CD14-positive monocyte (primary cell): ENCODE measurements around the gene HS3ST6. TPM values are rescaled to one million over a fixed set of nuclear protein-coding genes. Genes with fewer than 3 reads are reported as not detected.

Experiments used
- DNase-seq, 3 donors: peaks; one replicate each; pipeline ENCODE4 v3.0.0-alpha.2; 2011 to 2022
- H2AFZ ChIP-seq: 2 replicates; pipeline ENCODE4 v1.6.0; 2012; ENCODE audit warnings: mild to moderate bottlenecking, low read depth, low read length, inconsistent platforms; ENCODE audit not compliant: insufficient read depth, poor library complexity, severe bottlenecking
- H3K27ac ChIP-seq, 2 donors: 1 replicate in 1 of 2; 2 replicates in 1 of 2; pipeline ENCODE4 v1.5.1; 2012 to 2013; ENCODE audit warnings: low read length in 2 of 2, control low read depth in 1 of 2, inconsistent platforms in 1 of 2, low read depth in 1 of 2, mild to moderate bottlenecking in 1 of 2
- H3K27me3 ChIP-seq, 2 donors: one replicate each; pipeline versions ENCODE4 v1.6.0 to v1.6.1; 2011 to 2013; ENCODE audit warnings: low read length in 2 of 2; ENCODE audit not compliant: control insufficient read depth in 2 of 2, insufficient read depth in 2 of 2
- H3K36me3 ChIP-seq, 2 donors: replicated peaks in 1 of 2; 1 replicate in 1 of 2; 2 replicates in 1 of 2; pipeline versions ENCODE4 v1.5.1 to v1.6.1; 2012 to 2013; ENCODE audit warnings: low read length in 2 of 2, control low read depth in 1 of 2, inconsistent platforms in 1 of 2, mild to moderate bottlenecking in 1 of 2; ENCODE audit not compliant: insufficient read depth in 2 of 2, control insufficient read depth in 1 of 2
- H3K4me1 ChIP-seq, 2 donors: 1 replicate in 1 of 2; 2 replicates in 1 of 2; pipeline versions ENCODE4 v1.5.1 to v1.6.1; 2012 to 2013; ENCODE audit warnings: low read length in 2 of 2, control low read depth in 1 of 2, inconsistent platforms in 1 of 2, mild to moderate bottlenecking in 1 of 2, moderate library complexity in 1 of 2; ENCODE audit not compliant: insufficient read depth in 2 of 2, control insufficient read depth in 1 of 2
- H3K4me2 ChIP-seq: replicated peaks from 2 replicates; pipeline ENCODE3; 2012; ENCODE audit warnings: low read length, moderate library complexity, mild to moderate bottlenecking; ENCODE audit not compliant: poor library complexity, severe bottlenecking; ENCODE audit errors: extremely low read depth
- H3K4me3 ChIP-seq, 3 experiments: fragments of 200-600 bp in 1 of 3; sonication (generic) in 1 of 3; replicated peaks in 1 of 3; 1 replicate in 2 of 3; 2 replicates in 1 of 3; pipeline ENCODE4 v1.5.1; 2011 to 2013; ENCODE audit warnings: low read length in 3 of 3, mild to moderate bottlenecking in 3 of 3, control low read depth in 2 of 3, low read depth in 2 of 3, inconsistent platforms in 1 of 3, moderate library complexity in 1 of 3
- H3K79me2 ChIP-seq: 2 replicates; pipeline ENCODE4 v1.6.0; 2012; ENCODE audit warnings: mild to moderate bottlenecking, control low read depth, inconsistent platforms, low read length, moderate library complexity; ENCODE audit not compliant: insufficient read depth
- H3K9ac ChIP-seq: 2 replicates; pipeline ENCODE4 v1.6.0; 2017; ENCODE audit warnings: low read length, mild to moderate bottlenecking; ENCODE audit not compliant: insufficient read depth, poor library complexity, severe bottlenecking
- H3K9me3 ChIP-seq, 2 donors: replicated peaks in 1 of 2; 1 replicate in 1 of 2; 2 replicates in 1 of 2; pipeline versions ENCODE4 v1.5.1 to v1.6.1; 2012 to 2013; ENCODE audit warnings: low read length in 2 of 2, control low read depth in 1 of 2; ENCODE audit not compliant: control insufficient read depth in 1 of 2, insufficient read depth in 1 of 2
- H4K20me1 ChIP-seq: 2 replicates; pipeline ENCODE4 v1.6.0; 2012; ENCODE audit warnings: mild to moderate bottlenecking, low read length, control low read depth, moderate library complexity; ENCODE audit not compliant: insufficient read depth
- H3K27ac Mint-ChIP-seq, 7 donors: one replicate each; pipeline ENCODE4 v1.8.0; 2020; ENCODE audit warnings: mild to moderate bottlenecking in 7 of 7, mixed read lengths in 7 of 7, moderate library complexity in 6 of 7, inconsistent platforms in 2 of 7
- H3K27me3 Mint-ChIP-seq, 3 donors: one replicate each; pipeline ENCODE4 v1.8.0; 2021 to 2022; ENCODE audit warnings: low read depth in 3 of 3, mild to moderate bottlenecking in 3 of 3, mixed read lengths in 3 of 3, moderate library complexity in 3 of 3, inconsistent platforms in 1 of 3
- H3K36me3 Mint-ChIP-seq, 2 donors: one replicate each; pipeline ENCODE4 v1.8.0; 2020; ENCODE audit warnings: mixed read lengths in 2 of 2, inconsistent platforms in 1 of 2, mild to moderate bottlenecking in 1 of 2
- H3K4me1 Mint-ChIP-seq: one replicate; pipeline ENCODE4 v1.8.0; 2020; ENCODE audit warnings: mild to moderate bottlenecking, mixed read lengths
- H3K4me3 Mint-ChIP-seq, 2 donors: one replicate each; pipeline ENCODE4 v1.8.0; 2020; ENCODE audit warnings: mild to moderate bottlenecking in 2 of 2, mixed read lengths in 2 of 2, moderate library complexity in 1 of 2
- H3K9me3 Mint-ChIP-seq, 7 donors: one replicate each; pipeline ENCODE4 v1.8.0; 2020 to 2022; ENCODE audit warnings: mixed read lengths in 7 of 7, mild to moderate bottlenecking in 6 of 7, moderate library complexity in 6 of 7, inconsistent platforms in 2 of 7
- WGBS: methylation state at CpG from one replicate; pipeline ENCODE4 v1.1.5; 2013; ENCODE audit warnings: missing lambda C conversion rate; ENCODE audit not compliant: insufficient coverage; 5-methylcytosine and 5-hydroxymethylcytosine counted together
- intact Hi-C, 2 donors: fragments of 100-400 bp; cut with micrococcal nuclease; formaldehyde crosslinking; loops; one replicate each; pipeline versions ENCODE4 v1.15.0 to v1.15.1; 2023
- polyA plus RNA-seq, 3 donors: library from polyadenylated mRNA; depleted of rRNA in 1 of 3; unstranded in 2 of 3; stranded (reverse) in 1 of 3; fragments of 300-500 nt in 2 of 3; fragments of >200 nt in 1 of 3; fragmentation: Illumina TruSeq in 2 of 3; gene quantifications; 1 replicate in 2 of 3; 2 replicates in 1 of 3; pipeline ENCODE4 v1.2.3, GENCODE V29; 2012 to 2021
- TF ChIP-seq, protein P1 (sequence below): fragments of 200-600 bp; IDR thresholded peaks from one replicate; pipeline ENCODE4 v1.8.0; 2022; ENCODE audit warnings: antibody characterized with exemption, mild to moderate bottlenecking

The HS3ST6 gene
- polyA plus RNA-seq, 3 donors, result not detected

DNA sequence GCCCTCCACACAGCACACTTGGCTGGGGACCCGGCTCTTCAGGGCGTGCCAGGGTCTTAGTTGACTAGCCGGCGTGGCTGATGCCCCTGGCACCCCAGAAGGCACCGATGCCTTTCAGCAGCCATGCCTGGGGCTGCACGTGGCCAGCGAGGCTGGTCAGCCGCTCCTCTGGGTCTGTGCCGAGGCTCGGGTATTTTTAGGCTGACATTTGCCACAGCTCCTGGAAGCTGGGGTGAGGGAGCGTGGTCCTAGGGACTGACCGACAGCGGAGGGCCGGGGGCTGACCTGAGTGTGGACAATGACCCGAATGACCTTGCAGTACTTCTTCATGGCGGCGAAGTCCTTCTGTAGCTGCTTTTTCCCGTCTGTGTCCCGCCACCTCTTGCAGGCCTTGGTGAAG, 32.3 kb upstream of the HS3ST6 start:
- WGBS, result 98% methylated on average over 19 of the region's 19 CpGs
- TF ChIP-seq, protein P1, sequence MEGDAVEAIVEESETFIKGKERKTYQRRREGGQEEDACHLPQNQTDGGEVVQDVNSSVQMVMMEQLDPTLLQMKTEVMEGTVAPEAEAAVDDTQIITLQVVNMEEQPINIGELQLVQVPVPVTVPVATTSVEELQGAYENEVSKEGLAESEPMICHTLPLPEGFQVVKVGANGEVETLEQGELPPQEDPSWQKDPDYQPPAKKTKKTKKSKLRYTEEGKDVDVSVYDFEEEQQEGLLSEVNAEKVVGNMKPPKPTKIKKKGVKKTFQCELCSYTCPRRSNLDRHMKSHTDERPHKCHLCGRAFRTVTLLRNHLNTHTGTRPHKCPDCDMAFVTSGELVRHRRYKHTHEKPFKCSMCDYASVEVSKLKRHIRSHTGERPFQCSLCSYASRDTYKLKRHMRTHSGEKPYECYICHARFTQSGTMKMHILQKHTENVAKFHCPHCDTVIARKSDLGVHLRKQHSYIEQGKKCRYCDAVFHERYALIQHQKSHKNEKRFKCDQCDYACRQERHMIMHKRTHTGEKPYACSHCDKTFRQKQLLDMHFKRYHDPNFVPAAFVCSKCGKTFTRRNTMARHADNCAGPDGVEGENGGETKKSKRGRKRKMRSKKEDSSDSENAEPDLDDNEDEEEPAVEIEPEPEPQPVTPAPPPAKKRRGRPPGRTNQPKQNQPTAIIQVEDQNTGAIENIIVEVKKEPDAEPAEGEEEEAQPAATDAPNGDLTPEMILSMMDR, result no peak

DNA sequence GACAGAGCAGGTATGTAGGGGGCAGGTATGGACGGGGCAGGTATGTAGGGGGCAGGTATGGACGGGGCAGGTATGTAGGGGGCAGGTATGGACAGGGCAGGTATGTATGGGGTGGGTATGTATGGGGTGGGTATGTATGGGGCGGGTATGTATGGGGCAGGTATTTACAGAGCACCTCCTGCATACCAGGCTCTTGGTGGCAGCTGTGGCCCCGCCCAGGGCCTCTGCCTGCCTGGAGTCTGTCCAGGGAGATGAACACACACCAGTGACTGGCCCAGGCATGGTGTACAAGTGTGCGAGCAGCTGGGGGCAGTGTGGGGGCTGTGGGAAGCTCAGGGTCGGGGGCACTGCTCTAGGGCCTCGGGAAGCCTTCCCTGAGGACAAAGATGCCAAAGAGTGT, 31.8 kb upstream of the HS3ST6 start:
- H3K4me2 ChIP-seq, result no peak overlapping the region
- H3K79me2 ChIP-seq, result no peaks in the 10 kb centered on the region
- no peaks in the 10 kb centered on the region for H3K9me3 ChIP-seq
- no peak overlapping the region for H3K4me3 Mint-ChIP-seq
- no peak overlapping the region for H2AFZ ChIP-seq
- H3K4me1 Mint-ChIP-seq, result no peaks in the 10 kb centered on the region
- H3K27ac ChIP-seq, result no peak overlapping the region
- peaks cover 4 to 15% (median 12%) of the 10 kb centered on the region in 3 donors for H3K27me3 Mint-ChIP-seq
- no peak overlapping the region for H3K9ac ChIP-seq
- no peaks in the 10 kb centered on the region for H3K9me3 Mint-ChIP-seq
- intact Hi-C loops, result no loop called here
- H3K36me3 Mint-ChIP-seq, result no peaks in the 10 kb centered on the region
- H3K4me3 ChIP-seq, result no peak overlapping the region
- H3K36me3 ChIP-seq, result no peaks in the 10 kb centered on the region
- WGBS, result 76% methylated on average over 6 of the region's 7 CpGs
- H3K27ac Mint-ChIP-seq, result no peak overlapping the region
- TF ChIP-seq, protein P1, result no peak
- no peaks in the 10 kb centered on the region for H3K27me3 ChIP-seq
- H4K20me1 ChIP-seq, result no peaks in the 10 kb centered on the region
- no peak for DNase-seq
- no peaks in the 10 kb centered on the region for H3K4me1 ChIP-seq

More for the DNA sequence above, 32.3 kb upstream of the HS3ST6 start:
- Histone ChIP-seq H4K20me1 (no peaks in the 10 kb centered on the region), H3K4me1 (no peaks in the 10 kb centered on the region), H3K4me3 (no peak overlapping the region), H3K27me3 (no peaks in the 10 kb centered on the region), H3K36me3 (no peaks in the 10 kb centered on the region), H3K9ac (no peak overlapping the region), H3K9me3 (no peaks in the 10 kb centered on the region), H3K4me2 (no peak overlapping the region), H3K79me2 (no peaks in the 10 kb centered on the region), H2AFZ (no peak overlapping the region), H3K27ac (no peak overlapping the region)
- Mint-ChIP-seq H3K27ac (no peak overlapping the region), H3K9me3 (no peaks in the 10 kb centered on the region), H3K27me3 (peaks cover 4 to 16% (median 15%) of the 10 kb centered on the region in 3 donors), H3K4me3 (no peak overlapping the region), H3K36me3 (no peaks in the 10 kb centered on the region), H3K4me1 (no peaks in the 10 kb centered on the region)
- DNase-seq, result no peak
- intact Hi-C loops, result no loop called here
